Mesothelial cell of epicardium (in vitro differentiated cells): ENCODE data around the gene TCN1. TPM values are rescaled to one million over a fixed set of nuclear protein-coding genes. Genes with fewer than 3 reads are reported as not detected.
A peak's percentile ranks its signal among the peaks of the same experiment; 100 is the strongest.
"Not testable (repeated sequence)": the region's sequence is repeated elsewhere in the genome, so short reads cannot be mapped to it uniquely, and the experiment has no call there.

Source experiments
- DNase-seq, 2 experiments: peaks; one replicate each; pipeline ENCODE4 v3.0.0; 2021; ENCODE audit warnings: low spot score in 2 of 2; ENCODE audit not compliant: unreplicated experiment in 2 of 2
- H3K27ac Mint-ChIP-seq: 2 replicates; pipeline ENCODE4 v1.8.0; 2021; ENCODE audit warnings: mixed read lengths
- H3K27me3 Mint-ChIP-seq: 2 replicates; pipeline ENCODE4 v1.8.0; 2021; ENCODE audit warnings: low read depth, mixed read lengths
- H3K36me3 Mint-ChIP-seq: 2 replicates; pipeline ENCODE4 v1.8.0; 2021; ENCODE audit warnings: mixed read lengths
- H3K4me1 Mint-ChIP-seq: 2 replicates; pipeline ENCODE4 v1.8.0; 2021; ENCODE audit warnings: mixed read lengths
- H3K4me3 Mint-ChIP-seq: 2 replicates; pipeline ENCODE4 v1.8.0; 2021; ENCODE audit warnings: mild to moderate bottlenecking, moderate library complexity, mixed read lengths
- H3K9me3 Mint-ChIP-seq: 2 replicates; pipeline ENCODE4 v1.8.0; 2021; ENCODE audit warnings: mixed read lengths
- CTCF ChIP-seq: fragments of 200-600 bp; sonication (generic); IDR thresholded peaks from one replicate; pipeline ENCODE4 v1.5.0; 2021; ENCODE audit warnings: antibody characterized with exemption; ENCODE audit not compliant: unreplicated experiment
- total RNA-seq: library from RNA; stranded (reverse); gene quantifications from 3 replicates; pipeline ENCODE4 v1.2.1, GENCODE V29; 2021

Gene TCN1
- total RNA-seq, 1 donor from 2014 or later: not detected

GRCh38 chr11:59829358-59829757, 36.9 kb downstream of the TCN1 start:
- Mint-ChIP-seq H3K27me3 (no peaks in the 10 kb centered on the region), H3K4me1 (no peaks in the 10 kb centered on the region), H3K36me3 (no peaks in the 10 kb centered on the region), H3K4me3 (no peak overlapping the region), H3K9me3 (no peaks in the 10 kb centered on the region), H3K27ac (no peak overlapping the region)
- TF ChIP-seq CTCF: no peak
- no peak for DNase-seq

- no peaks in the 10 kb centered on the region for H3K36me3 Mint-ChIP-seq
- peak; percentile 32 for TF ChIP-seq CTCF
- no peaks in the 10 kb centered on the region for H3K9me3 Mint-ChIP-seq
- H3K27ac Mint-ChIP-seq: no peak overlapping the region
- no peaks in the 10 kb centered on the region for H3K27me3 Mint-ChIP-seq
- H3K4me3 Mint-ChIP-seq: no peak overlapping the region
- DNase-seq: no peak
- H3K4me1 Mint-ChIP-seq: no peaks in the 10 kb centered on the region
These were observed 43.2 kb downstream of the TCN1 start for GRCh38 chr11:59822989-59823566.

GRCh38 chr11:59818572-59818971, 47.7 kb downstream of the TCN1 start:
- DNase-seq: no peak
- Mint-ChIP-seq H3K9me3 (no peaks in the 10 kb centered on the region), H3K4me3 (no peak overlapping the region), H3K4me1 (no peaks in the 10 kb centered on the region), H3K36me3 (no peaks in the 10 kb centered on the region), H3K27me3 (peaks cover 12% of the 10 kb centered on the region), H3K27ac (no peak overlapping the region)
- TF ChIP-seq CTCF: no peak

GRCh38 chr11:59816434-59816833, 49.9 kb downstream of the TCN1 start:
- not testable (repeated sequence) for H3K27ac Mint-ChIP-seq, DNase-seq, H3K4me3 Mint-ChIP-seq, H3K4me1 Mint-ChIP-seq, H3K9me3 Mint-ChIP-seq, H3K36me3 Mint-ChIP-seq
- H3K27me3 Mint-ChIP-seq: peaks cover 12% of the 10 kb centered on the region

- peaks cover 12% of the 10 kb centered on the region for H3K27me3 Mint-ChIP-seq
- H3K4me1 Mint-ChIP-seq: peaks cover 4% of the 10 kb centered on the region
- H3K4me3 Mint-ChIP-seq: no peak overlapping the region
- no peak overlapping the region for H3K27ac Mint-ChIP-seq
- TF ChIP-seq CTCF: no peak
- peaks cover 4% of the 10 kb centered on the region for H3K9me3 Mint-ChIP-seq
- no peak for DNase-seq
- H3K36me3 Mint-ChIP-seq: no peaks in the 10 kb centered on the region
These were observed 50.5 kb downstream of the TCN1 start for GRCh38 chr11:59815754-59816153.

- Mint-ChIP-seq H3K4me3 (no peak overlapping the region), H3K9me3 (peaks cover 4% of the 10 kb centered on the region), H3K4me1 (peaks cover 11% of the 10 kb centered on the region), H3K27ac (no peak overlapping the region), H3K27me3 (peaks cover 12% of the 10 kb centered on the region), H3K36me3 (no peaks in the 10 kb centered on the region)
- no peak for DNase-seq
- no peak for TF ChIP-seq CTCF
These were observed 52.3 kb downstream of the TCN1 start for GRCh38 chr11:59814021-59814420.
